ENCODE data around the gene EMILIN2. TPM values are rescaled to one million over a fixed set of nuclear protein-coding genes. Genes with fewer than 3 reads are reported as not detected.
"Not testable (repeated sequence)": the region's sequence is repeated elsewhere in the genome, so short reads cannot be mapped to it uniquely, and the experiment has no call there.

EMILIN2 gene
- polyA plus RNA-seq, 1 donor, result 22.4 TPM

GRCh38 chr18:2914881-2915240 is 68.1 kb downstream of the EMILIN2 start:
- no peak for DNase-seq (ENCODE audit: low read depth)

DNA sequence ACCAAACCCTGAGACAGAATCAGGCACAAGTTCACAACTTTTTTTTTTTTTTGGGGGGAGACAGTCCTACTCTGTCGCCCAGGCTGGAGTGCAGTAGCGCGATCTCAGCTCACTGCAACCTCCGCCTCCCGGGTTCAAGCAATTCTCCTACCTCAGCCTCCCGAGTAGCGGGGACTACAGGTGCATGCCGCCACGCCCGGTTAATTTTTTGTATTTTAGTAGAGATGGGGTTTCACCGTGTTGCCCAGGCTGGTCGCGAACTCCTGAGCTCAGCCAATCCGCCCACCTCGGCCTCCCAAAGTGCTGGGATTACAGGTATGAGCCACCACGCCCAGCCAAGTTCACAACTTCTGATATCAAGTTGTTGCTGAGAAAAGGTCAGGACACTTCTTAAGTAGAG is 68.7 kb downstream of the EMILIN2 start:
- not testable (repeated sequence) for DNase-seq (ENCODE audit: low read depth)

- DNase-seq (ENCODE audit: low read depth), result no peak
Measured at GRCh38 chr18:2916184-2916583, 69.4 kb downstream of the EMILIN2 start.

- DNase-seq (ENCODE audit: low read depth), result no peak
Measured at GRCh38 chr18:2917259-2918047, 70.6 kb downstream of the EMILIN2 start.

DNA sequence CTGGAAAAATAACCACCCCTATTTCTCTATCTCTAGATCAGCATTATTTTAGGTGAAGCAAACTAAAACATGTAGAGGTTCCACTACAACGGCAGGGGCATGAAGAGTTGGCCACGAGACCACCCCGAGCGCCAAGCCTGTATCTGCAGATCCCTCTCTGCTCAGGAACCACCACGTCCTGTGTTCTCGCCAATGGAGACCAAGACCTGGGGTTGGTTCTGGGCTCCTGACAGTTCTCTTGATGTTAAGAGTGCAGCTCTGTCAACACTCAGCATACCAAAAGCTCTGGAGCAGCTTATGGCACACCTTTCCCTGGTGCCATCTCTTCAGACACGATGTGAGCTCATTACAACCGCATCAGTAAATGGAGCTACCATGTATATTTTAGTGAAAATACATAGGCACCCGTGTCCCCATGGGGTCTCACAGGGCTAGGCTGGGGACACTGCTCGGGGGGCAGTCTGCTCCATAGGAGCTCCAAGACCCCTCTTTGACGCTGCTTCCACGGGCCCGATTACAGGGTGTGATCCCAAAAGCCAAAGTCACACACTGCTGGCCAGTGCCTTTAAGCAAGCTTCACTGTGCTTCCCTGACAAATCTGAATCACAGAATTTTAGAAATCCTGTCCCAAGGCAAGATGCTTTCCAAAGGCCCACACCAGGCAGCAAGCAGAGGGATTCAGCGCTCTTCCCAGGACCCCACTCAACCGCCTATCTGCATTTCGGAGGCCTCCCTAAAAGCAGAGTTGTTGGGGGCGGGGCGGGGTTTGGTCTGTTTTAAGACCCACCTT is 72.2 kb downstream of the EMILIN2 start:
- no peak for DNase-seq (ENCODE audit: low read depth)

- DNase-seq (ENCODE audit: low read depth), result no peak
Measured at GRCh38 chr18:2919600-2919999, 72.8 kb downstream of the EMILIN2 start.

DNA sequence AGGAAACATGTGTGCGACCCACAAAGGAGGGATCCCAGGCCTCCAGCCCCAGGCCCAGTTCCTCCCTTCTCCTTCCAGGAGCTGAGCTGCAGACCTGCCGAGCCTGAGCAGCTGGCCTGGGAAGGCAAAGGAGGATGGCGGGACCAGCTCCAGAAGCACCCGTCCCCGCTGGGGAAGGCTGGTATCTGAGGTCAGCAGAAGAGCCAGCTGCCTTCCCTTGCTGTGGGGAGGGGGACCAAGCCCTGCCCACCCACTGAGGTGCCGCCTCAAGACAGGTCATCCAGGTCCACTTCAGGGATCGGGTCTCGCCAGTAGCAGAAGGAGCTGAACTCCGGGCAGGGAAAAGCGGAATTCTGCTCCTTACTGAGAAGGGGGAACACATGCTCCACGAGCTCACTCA is 73.2 kb downstream of the EMILIN2 start:
- no peak for DNase-seq (ENCODE audit: low read depth)

- DNase-seq (ENCODE audit: low read depth), result no peak
Measured at GRCh38 chr18:2920546-2921343, 73.9 kb downstream of the EMILIN2 start.

DNA sequence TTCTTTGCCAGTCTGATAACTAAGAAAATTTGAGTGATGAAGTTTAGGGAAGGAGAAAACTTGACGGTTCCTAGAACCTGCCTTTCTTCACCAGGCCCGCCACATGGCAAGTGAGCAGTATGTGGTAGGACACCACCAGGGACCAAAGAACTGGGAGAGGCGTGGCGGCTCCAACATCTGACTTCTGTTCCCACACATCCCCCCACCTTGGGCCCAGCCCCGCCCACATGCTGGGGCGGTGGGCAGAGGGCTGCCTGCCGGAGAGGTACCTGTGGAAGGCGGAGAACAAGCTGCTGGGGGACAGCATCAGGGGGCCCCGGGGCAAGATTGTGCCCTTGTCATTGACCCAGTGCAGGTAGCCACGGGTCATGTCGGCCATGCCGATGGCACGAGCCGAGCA is 75.0 kb downstream of the EMILIN2 start:
- DNase-seq (ENCODE audit: low read depth), result no peak

DNA sequence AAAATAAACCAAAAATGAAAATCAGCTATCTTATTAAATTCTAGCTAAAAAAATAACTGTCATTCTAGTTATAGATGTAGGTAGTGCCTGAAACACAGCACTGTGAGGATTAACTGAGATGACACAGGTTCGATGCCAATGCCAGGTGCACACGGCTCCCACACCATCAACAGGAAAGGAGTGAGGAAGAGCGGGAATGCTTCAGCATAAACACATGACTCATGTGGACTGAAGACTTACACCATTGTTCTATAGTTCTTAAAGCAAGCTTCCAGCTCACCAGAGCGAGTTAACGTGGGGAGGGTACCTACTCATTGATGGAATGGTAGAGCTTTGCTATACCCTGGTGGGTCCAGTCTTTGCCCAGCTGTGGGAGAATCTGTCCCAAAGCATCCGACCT is 76.7 kb downstream of the EMILIN2 start:
- DNase-seq (ENCODE audit: low read depth), result no peak

DNA sequence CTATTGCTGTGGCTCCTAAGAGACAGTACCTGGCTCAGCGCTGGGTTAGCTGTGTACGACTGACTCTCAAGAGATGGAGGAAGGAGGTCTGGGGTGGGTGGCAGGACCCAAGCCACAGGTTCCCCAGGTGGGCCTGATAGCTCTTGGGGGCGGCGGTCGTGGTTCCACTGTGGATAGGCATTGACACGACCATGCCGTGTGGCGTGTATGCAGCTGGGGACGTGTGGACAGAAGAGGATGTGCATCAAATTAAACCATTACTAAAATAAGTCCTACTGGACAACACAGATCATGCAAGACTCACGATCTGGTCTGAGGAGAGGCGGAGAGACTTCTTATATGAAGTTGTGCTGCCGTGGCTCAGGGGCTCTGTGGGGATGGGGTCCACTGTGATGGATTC is 78.1 kb downstream of the EMILIN2 start:
- no peak for DNase-seq (ENCODE audit: low read depth)

DNA sequence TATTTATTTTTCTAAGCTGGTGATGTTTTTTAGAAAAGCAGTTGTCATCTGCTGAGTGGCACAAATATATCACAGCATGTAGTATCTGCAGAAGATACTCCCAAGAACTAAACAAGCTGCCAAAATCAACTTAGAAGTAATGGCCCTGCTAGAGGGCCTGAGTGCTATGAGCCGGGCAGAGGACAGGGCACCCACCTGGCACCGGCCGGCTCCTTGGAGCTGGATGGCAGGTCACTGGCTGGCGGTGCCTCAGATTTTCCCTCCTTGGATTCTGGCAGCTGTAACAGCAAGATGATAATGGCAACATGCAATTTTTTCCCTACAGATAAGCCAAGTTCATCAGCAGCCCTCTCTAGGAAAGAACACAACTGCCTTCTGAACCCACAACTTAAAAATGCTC is 79.7 kb downstream of the EMILIN2 start:
- DNase-seq (ENCODE audit: low read depth), result no peak

DNA sequence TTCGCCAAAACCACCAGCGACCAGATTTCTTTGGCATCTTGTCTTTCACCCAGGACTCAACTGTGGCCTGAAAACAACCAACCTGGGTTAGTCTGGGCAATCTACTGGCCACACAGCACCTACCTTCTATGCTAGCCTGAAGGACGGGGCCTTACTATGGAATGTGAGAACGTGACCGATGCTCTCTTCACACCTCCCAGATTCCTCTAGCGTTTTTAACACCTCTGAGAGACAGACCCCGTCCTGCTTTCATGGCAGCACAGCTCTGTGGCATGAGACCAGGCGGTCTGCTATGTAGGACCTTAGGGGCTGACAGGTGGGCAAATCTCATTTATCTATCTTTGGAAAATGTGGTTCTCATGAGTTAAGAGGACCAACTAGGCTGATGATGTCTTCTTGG is 80.9 kb downstream of the EMILIN2 start:
- DNase-seq (ENCODE audit: low read depth), result no peak

GRCh38 chr18:2932247-2933181 is 85.7 kb downstream of the EMILIN2 start:
- peak; percentile 58 for DNase-seq (ENCODE audit: low read depth)

- DNase-seq (ENCODE audit: low read depth), result no peak
Measured at GRCh38 chr18:2933995-2934394, 87.2 kb downstream of the EMILIN2 start.

- DNase-seq (ENCODE audit: low read depth), result no peak
Measured at GRCh38 chr18:2935438-2936192, 88.8 kb downstream of the EMILIN2 start.

DNA sequence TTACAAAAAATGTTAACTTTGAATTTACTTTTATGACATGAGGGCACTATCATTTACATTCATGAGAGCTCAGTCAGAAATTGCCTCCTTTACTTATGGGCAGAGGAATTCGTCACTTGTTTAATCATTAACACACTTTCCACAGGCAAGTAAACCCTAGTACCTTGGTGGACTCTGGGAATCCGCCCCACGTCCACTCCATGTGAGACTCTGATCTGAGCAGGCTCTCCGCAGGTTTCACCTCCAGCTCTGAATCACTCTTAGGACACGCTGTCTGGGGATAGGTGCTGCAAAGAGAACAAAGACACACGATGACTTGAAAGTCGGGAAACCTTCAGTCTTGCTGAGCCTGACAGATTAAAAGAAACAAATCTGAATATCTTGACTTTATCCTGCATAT is 92.5 kb downstream of the EMILIN2 start:
- DNase-seq (ENCODE audit: low read depth), result no peak

DNA sequence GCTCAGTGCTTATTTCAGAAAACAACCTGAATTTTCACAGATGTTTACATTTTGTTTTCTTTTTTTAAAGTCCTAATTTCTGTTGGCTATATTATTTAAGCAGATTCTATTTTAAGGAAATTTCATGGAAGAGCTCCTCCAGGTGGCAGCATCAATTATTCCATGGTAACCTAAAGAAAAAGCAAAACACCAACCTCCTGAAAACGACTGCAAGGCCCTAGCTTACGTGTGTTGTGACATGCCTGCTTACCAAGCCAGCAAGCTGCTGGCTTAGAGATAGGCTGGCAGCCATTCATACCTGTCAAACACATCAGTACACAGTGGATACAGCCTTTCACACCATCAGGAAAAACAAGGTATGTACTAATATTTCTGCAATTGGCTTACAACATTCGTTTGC is 101.2 kb downstream of the EMILIN2 start:
- no peak for DNase-seq (ENCODE audit: low read depth)

- DNase-seq (ENCODE audit: low read depth), result no peak
Measured at GRCh38 chr18:2952605-2953004, 105.8 kb downstream of the EMILIN2 start.

GRCh38 chr18:2953935-2954653 is 107.3 kb downstream of the EMILIN2 start:
- no peak for DNase-seq (ENCODE audit: low read depth)

Data from forelimb muscle (tissue), 1 donor.